H1 (cell line): ENCODE results near the gene C17orf107. TPM values are rescaled to one million over a fixed set of nuclear protein-coding genes. Genes with fewer than 3 reads are reported as not detected.

Experiments
- CTCF ChIA-PET: fragments of 300-600 bp; sonication (Branson Sonifier 250); formaldehyde crosslinking; loops from one replicate; lab custom pipeline; 2021; ENCODE audit not compliant: partially characterized antibody; lab: Charles Lee
- POLR2A ChIA-PET: fragments of 300-600 bp; sonication (Branson Sonifier 250); formaldehyde crosslinking; loops from one replicate; lab custom pipeline; 2021; ENCODE audit warnings: inconsistent platforms; ENCODE audit not compliant: partially characterized antibody; lab: Charles Lee
- DNase-seq, 2 experiments: peaks; one replicate each; pipeline versions ENCODE4 v3.0.0 to v3.0.0-alpha.2; 2010 to 2022; ENCODE audit warnings: low spot score in 2 of 2, low read depth in 1 of 2, mixed read lengths in 1 of 2
- FAIRE-seq: peaks from 2 replicates; lab custom pipeline; 2011; peaks lifted over from hg19 to GRCh38; lab: Jason Lieb, UNC
- H2AFZ ChIP-seq: 2 replicates; pipeline ENCODE4 v1.8.1; 2012; ENCODE audit warnings: low read length, inconsistent platforms
- H2AK5ac ChIP-seq: 2 replicates; pipeline ENCODE4 v1.6.1; 2013; ENCODE audit warnings: low read depth, low read length
- H2BK120ac ChIP-seq: replicated peaks from 2 replicates; pipeline ENCODE3; 2013; ENCODE audit warnings: low read depth, low read length, inconsistent platforms
- H2BK12ac ChIP-seq: 2 replicates; pipeline ENCODE4 v1.6.1; 2013; ENCODE audit warnings: low read depth, low read length
- H2BK15ac ChIP-seq: 2 replicates; pipeline ENCODE4 v1.6.1; 2013; ENCODE audit warnings: low read length
- H2BK20ac ChIP-seq: 2 replicates; pipeline ENCODE4 v1.6.1; 2013; ENCODE audit warnings: low read length
- H2BK5ac ChIP-seq: 2 replicates; pipeline ENCODE4 v1.6.1; 2013; ENCODE audit warnings: low read depth, low read length
- H3K14ac ChIP-seq: 2 replicates; pipeline ENCODE4 v1.6.1; 2013; ENCODE audit warnings: inconsistent platforms; ENCODE audit not compliant: insufficient read length
- H3K18ac ChIP-seq: 2 replicates; pipeline ENCODE4 v1.6.1; 2013; ENCODE audit warnings: low read length; ENCODE audit errors: extremely low read depth
- H3K23ac ChIP-seq: 2 replicates; pipeline ENCODE4 v1.6.1; 2013; ENCODE audit warnings: inconsistent platforms; ENCODE audit not compliant: insufficient read length
- H3K23me2 ChIP-seq: 2 replicates; pipeline ENCODE4 v1.6.1; 2013; ENCODE audit warnings: low read depth, low read length
- H3K27ac ChIP-seq: 2 replicates; pipeline ENCODE4 v1.6.1; 2011; ENCODE audit warnings: low read depth, low read length, inconsistent platforms
- H3K27me3 ChIP-seq, 4 experiments: replicated peaks in 1 of 4; 1 replicate in 1 of 4; 2 replicates in 3 of 4; pipeline versions ENCODE4 v1.6.1 to v1.8.1; 2011 to 2013; ENCODE audit warnings: low read length in 3 of 4, mild to moderate bottlenecking in 3 of 4, inconsistent platforms in 2 of 4, mixed read lengths in 2 of 4, moderate library complexity in 1 of 4; ENCODE audit not compliant: control insufficient read depth in 3 of 4, insufficient read depth in 3 of 4; ENCODE audit errors: extremely low read depth in 1 of 4
- H3K36me3 ChIP-seq, 4 experiments: 2 replicates each; pipeline versions ENCODE4 v1.6.1 to v1.8.1; 2011 to 2013; ENCODE audit warnings: mild to moderate bottlenecking in 4 of 4, low read length in 3 of 4, moderate library complexity in 2 of 4, control low read depth in 1 of 4, inconsistent platforms in 1 of 4; ENCODE audit not compliant: insufficient read depth in 4 of 4, control insufficient read depth in 2 of 4
- H3K4ac ChIP-seq: replicated peaks from 2 replicates; pipeline ENCODE3; 2013; ENCODE audit warnings: low read length, low read depth, mixed read lengths, inconsistent platforms; ENCODE audit not compliant: insufficient read length
- H3K4me1 ChIP-seq, 4 experiments: replicated peaks in 1 of 4; 1 replicate in 1 of 4; 2 replicates in 3 of 4; pipeline versions ENCODE4 v1.6.1 to v1.8.1; 2011 to 2013; ENCODE audit warnings: low read length in 3 of 4, inconsistent platforms in 2 of 4, mixed read lengths in 1 of 4; ENCODE audit not compliant: insufficient read depth in 4 of 4, control insufficient read depth in 3 of 4
- H3K4me2 ChIP-seq, 2 experiments: 2 replicates each; pipeline versions ENCODE4 v1.6.1 to v1.8.1; 2011 to 2013; ENCODE audit warnings: low read depth in 2 of 2, low read length in 2 of 2, control low read depth in 1 of 2, inconsistent platforms in 1 of 2, mild to moderate bottlenecking in 1 of 2; ENCODE audit not compliant: insufficient read depth in 1 of 2
- H3K4me3 ChIP-seq, 4 experiments: fragments of 200-600, 300-600 bp in 1 of 4; sonication (generic), shearing (Covaris generic), sonication (Bioruptor Twin) in 1 of 4; 2 replicates each; pipeline versions ENCODE4 v1.5.1 to v1.8.1; 2011 to 2016; ENCODE audit warnings: low read length in 4 of 4, low read depth in 3 of 4, control low read depth in 2 of 4, inconsistent platforms in 2 of 4, mild to moderate bottlenecking in 2 of 4, mixed read lengths in 1 of 4, moderate library complexity in 1 of 4; ENCODE audit not compliant: insufficient read depth in 2 of 4; ENCODE audit errors: extremely low read depth in 1 of 4
- H3K56ac ChIP-seq: replicated peaks from 2 replicates; pipeline ENCODE3; 2013; ENCODE audit warnings: low read depth, mild to moderate bottlenecking, mixed read lengths, low read length, inconsistent platforms; ENCODE audit not compliant: insufficient read length
- H3K79me1 ChIP-seq: 2 replicates; pipeline ENCODE4 v1.6.1; 2013; ENCODE audit warnings: low read depth, low read length, control low read depth
- H3K79me2 ChIP-seq, 2 experiments: 2 replicates each; pipeline versions ENCODE4 v1.6.1 to v1.8.1; 2012 to 2013; ENCODE audit warnings: low read length in 2 of 2, mild to moderate bottlenecking in 2 of 2, inconsistent platforms in 1 of 2; ENCODE audit not compliant: insufficient read depth in 2 of 2, control insufficient read depth in 1 of 2
- H3K9ac ChIP-seq, 4 experiments: replicated peaks in 1 of 4; 1 replicate in 1 of 4; 2 replicates in 3 of 4; pipeline versions ENCODE4 v1.6.1 to v1.8.1; 2011 to 2013; ENCODE audit warnings: low read depth in 3 of 4, low read length in 3 of 4, control low read depth in 2 of 4, mild to moderate bottlenecking in 2 of 4, moderate library complexity in 2 of 4, inconsistent platforms in 1 of 4; ENCODE audit errors: extremely low read depth in 1 of 4
- H3K9me3 ChIP-seq, 2 experiments: 2 replicates each; pipeline versions ENCODE4 v1.6.1 to v1.8.1; 2012 to 2013; ENCODE audit warnings: mild to moderate bottlenecking in 2 of 2, moderate library complexity in 2 of 2, control low read depth in 1 of 2, inconsistent platforms in 1 of 2, low read depth in 1 of 2, low read length in 1 of 2, mixed read lengths in 1 of 2; ENCODE audit not compliant: insufficient read depth in 2 of 2
- H4K20me1 ChIP-seq, 2 experiments: replicated peaks in 1 of 2; 2 replicates each; pipeline versions ENCODE3 to v1.8.1; 2011 to 2013; ENCODE audit warnings: inconsistent platforms in 2 of 2, low read length in 2 of 2, mild to moderate bottlenecking in 1 of 2; ENCODE audit not compliant: insufficient read depth in 2 of 2, control insufficient read depth in 1 of 2
- H4K5ac ChIP-seq: 2 replicates; pipeline ENCODE4 v1.6.1; 2013; ENCODE audit warnings: low read length, low read depth, mixed read lengths, inconsistent platforms; ENCODE audit not compliant: insufficient read length
- H4K8ac ChIP-seq: 2 replicates; pipeline ENCODE4 v1.8.0; 2013; ENCODE audit warnings: mild to moderate bottlenecking, moderate library complexity, low read length, inconsistent platforms; ENCODE audit not compliant: insufficient read depth; ENCODE audit errors: extremely low read depth
- H4K91ac ChIP-seq: replicated peaks from 2 replicates; pipeline ENCODE3; 2013; ENCODE audit warnings: low read length, mixed read lengths, inconsistent platforms; ENCODE audit not compliant: insufficient read length
- ASH2L ChIP-seq: fragments of 200-600, 300-600 bp; sonication (generic); IDR thresholded peaks from one replicate; pipeline ENCODE4 v1.7.1; 2017; ENCODE audit warnings: low read length
- HDAC2 ChIP-seq, 2 experiments: fragments of 300-600 bp in 1 of 2; sonication (generic) in 1 of 2; IDR thresholded peaks; 2 replicates each; pipeline ENCODE4 v1.6.1; 2011 to 2012; ENCODE audit warnings: low read depth in 2 of 2, low read length in 2 of 2, mild to moderate bottlenecking in 2 of 2, moderate library complexity in 2 of 2, borderline replicate concordance in 1 of 2, inconsistent platforms in 1 of 2
- MAFK ChIP-seq: IDR thresholded peaks from 2 replicates; pipeline ENCODE4 v1.6.1; 2012; ENCODE audit warnings: low read depth, mild to moderate bottlenecking, improper control_type of control experiment, low read length
- POLR2A ChIP-seq, 2 experiments: IDR thresholded peaks; 1 replicate in 1 of 2; 2 replicates in 1 of 2; pipeline ENCODE4 v1.6.1; 2011; ENCODE audit warnings: low read depth in 2 of 2, low read length in 2 of 2, mild to moderate bottlenecking in 2 of 2; ENCODE audit errors: control extremely low read depth in 1 of 2
- POU5F1 ChIP-seq: IDR thresholded peaks from 2 replicates; pipeline ENCODE4 v1.6.1; 2011; ENCODE audit warnings: low read depth, mild to moderate bottlenecking, low read length, moderate library complexity
- RNF2 ChIP-seq: fragments of 200-900, 300-1000 bp; sonication (generic); IDR thresholded peaks from 2 replicates; pipeline ENCODE4 v1.7.1; 2016; ENCODE audit warnings: borderline replicate concordance, low read depth, mild to moderate bottlenecking, antibody characterized with exemption, low read length; ENCODE audit not compliant: poor library complexity, severe bottlenecking; ENCODE audit errors: missing control alignments
- SIN3A ChIP-seq, 2 experiments: IDR thresholded peaks in 1 of 2; conservative IDR thresholded peaks in 1 of 2; 2 replicates each; pipeline ENCODE4 v1.6.1; 2011 to 2012; ENCODE audit warnings: low read length in 2 of 2, improper control_type of control experiment in 1 of 2, low read depth in 1 of 2, mild to moderate bottlenecking in 1 of 2
- SP2 ChIP-seq: IDR thresholded peaks from 2 replicates; pipeline ENCODE4 v1.6.1; 2012; ENCODE audit warnings: mild to moderate bottlenecking, low read length, inconsistent platforms
- TAF7 ChIP-seq: optimal IDR thresholded peaks from 2 replicates; pipeline ENCODE3; 2011; ENCODE audit warnings: low read depth, mild to moderate bottlenecking, inconsistent platforms, low read length, moderate library complexity, borderline replicate concordance
- WGBS, 2 experiments: shearing (Covaris generic) in 1 of 2; methylation state at CpG; one replicate each; pipeline versions ENCODE4 v1.1.6 to v1.1.7; 2013 to 2015; ENCODE audit warnings: low lambda C conversion rate in 2 of 2, mixed read lengths in 2 of 2, inconsistent platforms in 1 of 2, low coverage in 1 of 2, missing lambda C conversion rate in 1 of 2; ENCODE audit not compliant: insufficient replicate concordance in 2 of 2, insufficient coverage in 1 of 2, insufficient read length in 1 of 2; ENCODE audit errors: extremely low coverage in 1 of 2, missing lambda C conversion rate in 1 of 2; 5-methylcytosine and 5-hydroxymethylcytosine counted together
- polyA plus RNA-seq, 7 experiments: library from polyadenylated mRNA; depleted of rRNA in 3 of 7; stranded (reverse) in 5 of 7; unstranded in 2 of 7; fragments of >200 nt in 5 of 7; fragments of 200-250 nt in 2 of 7; gene quantifications; 1 replicate in 5 of 7; 2 replicates in 1 of 7; 4 replicates in 1 of 7; pipeline versions ENCODE4 v1.2.1 to v1.2.3, GENCODE V29; 2011 to 2013; ENCODE audit warnings: missing spikeins in 2 of 7, mixed read lengths in 2 of 7
- total RNA-seq: library from RNA; stranded (reverse); fragmentation: NEBNext Ultra II Directional; extraction: Animal tissue kit (Norgen Biotek cat#: 25700); gene quantifications from 2 replicates; pipeline ENCODE4 v1.2.1, GENCODE V29; 2021

Gene C17orf107
- total and polyA plus RNA-seq, 2 of the 8 experiments (the other 6 are each of a cell fraction or from before 2014, with no cell fraction given) = 0.39 to 0.45 TPM

GRCh38 chr17:4901108-4901647, 1.8 kb downstream of the C17orf107 start:
- peak overlapping the region; percentile 51 to 73 for H3K4me2 ChIP-seq
- POLR2A ChIA-PET = interaction anchor here (0.9 to 6.4 kb wide), 7 partner anchors 32 to 191 kb away, joined by 3 to 49 read pairs (median 5); partner anchors contain the start of genes ARRB2, PFN1, PLD2 and RNF167

More at GRCh38 chr17:4901108-4901647, 1.8 kb downstream of the C17orf107 start:
- H3K56ac ChIP-seq = no peak overlapping the region
- H3K36me3 ChIP-seq = peaks cover 0 to 5% (median 1%) of the 10 kb centered on the region in 4 experiments; a peak in 2 of 8 replicates
- H3K9ac ChIP-seq = peak overlapping the region in 1 of 4 experiments; percentile 27; a peak in 1 of 7 replicates
- H3K79me2 ChIP-seq = no peaks in the 10 kb centered on the region
- H3K27me3 ChIP-seq = 0 out of 7 replicates have a peak, but pooled peaks cover 0 to 2% (median 0%) of the 10 kb centered on the region in 4 experiments
- H2BK120ac ChIP-seq = no peak overlapping the region
- H3K4me3 ChIP-seq = peak overlapping the region; percentile 22 to 58 (median 40); a peak in 4 of 8 replicates
- WGBS, 2 experiments = 79% methylated on average over 37 of the region's 37 CpGs; no CpG with 5 or more reads in 1 of the 2 experiments
- H2AFZ ChIP-seq = no peak overlapping the region
- FAIRE-seq (no peak), DNase-seq (no peak)
- H2BK5ac ChIP-seq = no peak overlapping the region
- H2BK12ac ChIP-seq = no peak overlapping the region
- no peak overlapping the region for H3K23ac ChIP-seq
- H2BK20ac ChIP-seq = no peak overlapping the region
- H3K4ac ChIP-seq = no peak overlapping the region
- H2AK5ac ChIP-seq = no peak overlapping the region
- peaks cover 0 to 13% (median 4%) of the 10 kb centered on the region in 4 experiments; a peak in 6 of 7 replicates for H3K4me1 ChIP-seq
- H3K18ac ChIP-seq = no peak overlapping the region
- no peak overlapping the region for H4K5ac ChIP-seq
- CTCF ChIA-PET = interaction anchor here (0.7 to 4.4 kb wide), 5 partner anchors 12 to 187 kb away, joined by 3 to 23 read pairs (median 3); no protein-coding TSS in a partner anchor
- TF ChIP-seq POLR2A (IDR thresholded peaks at IDR 0.05; ENCODE audit: control extremely low read depth in 1 of 2, low read depth in 2 of 2, low read length in 2 of 2) (0 out of 3 replicates have a peak, but pooled peaks of 1 of the 2 experiments have one; percentile 17), SP2 (no peak), RNF2 (no peak), MAFK (no peak), POU5F1 (no peak), SIN3A (conservative IDR thresholded peaks at IDR 0.05 in 1 of 2, IDR thresholded peaks at IDR 0.05 in 1 of 2; ENCODE audit: low read depth in 1 of 2, low read length in 2 of 2) (peak in 1 of 2 experiments; percentile 83; a peak in 2 of 4 replicates), ASH2L (peak; percentile 34), HDAC2 (IDR thresholded peaks at IDR 0.05; ENCODE audit: borderline replicate concordance in 1 of 2, low read depth in 2 of 2, low read length in 2 of 2) (0 out of 4 replicates have a peak, but pooled peaks of 1 of the 2 experiments have one; percentile 26), TAF7 (no peak)
- H3K9me3 ChIP-seq = no peaks in the 10 kb centered on the region
- H3K14ac ChIP-seq = no peak overlapping the region
- H3K79me1 ChIP-seq = no peaks in the 10 kb centered on the region
- no peak overlapping the region for H2BK15ac ChIP-seq
- H4K8ac ChIP-seq = peak overlapping the region; percentile 11; the same call in 1 of the 2 replicates
- peaks cover 0 to 2% of the 10 kb centered on the region in 2 experiments for H4K20me1 ChIP-seq
- H3K27ac ChIP-seq = no peak overlapping the region
- no peak overlapping the region for H4K91ac ChIP-seq
- H3K23me2 ChIP-seq = peaks cover 3% of the 10 kb centered on the region; the same call in 1 of the 2 replicates
